GM19035 (cell line): ENCODE results near the gene C3orf80.
"Not testable (repeated sequence)": the region's sequence is repeated elsewhere in the genome, so short reads cannot be mapped to it uniquely, and the experiment has no call there.

Experiments
- ATAC-seq: cut with Tn5 transposase; IDR thresholded peaks from one replicate; pipeline ENCODE4 v1.9.1; 2021; ENCODE audit not compliant: unreplicated experiment

The C3orf80 gene

DNA sequence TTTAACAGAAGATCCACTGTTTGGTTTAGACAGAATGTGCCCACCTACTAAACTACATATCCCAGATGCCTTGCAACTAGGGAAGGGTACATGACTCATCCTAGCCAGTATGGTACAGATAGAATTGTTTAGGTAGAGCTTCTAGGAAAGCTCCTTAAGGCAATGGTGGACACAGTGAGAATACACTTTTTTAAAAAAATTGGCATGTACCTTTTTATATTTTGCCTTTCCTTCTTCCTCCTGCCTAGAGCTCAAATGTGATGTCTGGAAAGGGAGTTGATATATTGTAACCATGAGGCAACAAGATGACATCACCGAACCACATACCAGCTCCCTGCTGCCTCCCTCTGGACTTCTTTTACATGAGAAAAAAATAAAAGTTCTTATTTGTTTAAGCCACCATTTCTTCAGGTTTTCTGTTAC is 14.4 kb upstream of the C3orf80 start:
- ATAC-seq, result no peak

DNA sequence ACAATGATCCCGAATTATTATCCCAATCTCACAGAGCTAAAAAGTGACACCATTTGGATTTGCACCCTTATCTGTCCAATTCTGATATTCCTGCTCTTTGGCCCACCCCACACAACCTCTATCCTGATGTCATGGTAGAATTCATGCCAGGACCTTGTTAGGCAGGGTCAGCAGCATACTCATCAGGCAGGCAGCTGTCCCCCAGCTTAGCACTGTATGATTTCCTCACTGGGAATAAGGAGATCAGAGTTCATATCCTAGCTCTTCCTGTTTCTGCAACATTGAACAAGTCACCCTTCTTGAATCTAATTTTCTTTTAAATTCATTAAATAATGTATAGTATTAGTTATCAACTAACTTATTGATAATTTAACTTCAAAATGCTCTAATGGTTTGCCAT is 12.0 kb upstream of the C3orf80 start:
- no peak for ATAC-seq

GRCh38 chr3:160217675-160218074 is 7.5 kb upstream of the C3orf80 start:
- no peak for ATAC-seq

DNA sequence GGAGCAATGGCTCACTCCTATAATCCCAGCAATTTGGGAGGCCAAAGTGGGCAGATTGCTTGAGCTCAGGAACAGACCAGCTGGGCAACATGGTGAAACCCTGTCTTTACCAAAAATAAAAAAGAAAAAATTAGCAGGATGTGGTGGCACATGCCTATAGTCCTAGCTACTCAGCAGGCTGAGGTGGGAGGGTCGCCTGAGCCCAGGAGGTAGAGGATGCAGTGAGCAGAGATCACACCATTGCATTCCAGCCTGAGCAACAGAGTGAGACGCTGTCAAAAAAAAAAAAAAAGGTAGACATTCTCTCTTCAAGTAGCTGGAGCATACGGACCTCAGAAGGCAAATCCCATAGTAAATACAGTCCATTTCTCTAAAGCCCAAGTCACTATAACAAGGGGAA is 7.1 kb upstream of the C3orf80 start:
- ATAC-seq, result no peak

DNA sequence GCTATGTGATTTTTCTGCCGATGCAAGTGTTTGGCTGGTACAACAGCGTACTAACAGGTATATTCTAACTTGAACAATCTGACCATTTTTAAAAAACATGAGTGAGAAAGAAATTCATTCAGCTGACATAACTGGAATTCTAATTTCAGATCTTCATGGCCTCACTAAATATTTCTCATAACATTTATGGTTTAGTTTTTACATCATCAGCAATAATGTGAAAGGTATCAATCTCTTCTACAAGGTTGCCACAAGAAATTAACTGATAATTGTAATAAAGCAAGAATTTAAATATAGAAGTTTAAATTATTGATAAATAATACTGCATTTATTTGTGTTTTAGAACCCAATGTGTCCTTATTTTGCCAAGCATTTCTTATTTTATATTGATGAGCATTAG is 5.2 kb upstream of the C3orf80 start:
- ATAC-seq, result no peak

DNA sequence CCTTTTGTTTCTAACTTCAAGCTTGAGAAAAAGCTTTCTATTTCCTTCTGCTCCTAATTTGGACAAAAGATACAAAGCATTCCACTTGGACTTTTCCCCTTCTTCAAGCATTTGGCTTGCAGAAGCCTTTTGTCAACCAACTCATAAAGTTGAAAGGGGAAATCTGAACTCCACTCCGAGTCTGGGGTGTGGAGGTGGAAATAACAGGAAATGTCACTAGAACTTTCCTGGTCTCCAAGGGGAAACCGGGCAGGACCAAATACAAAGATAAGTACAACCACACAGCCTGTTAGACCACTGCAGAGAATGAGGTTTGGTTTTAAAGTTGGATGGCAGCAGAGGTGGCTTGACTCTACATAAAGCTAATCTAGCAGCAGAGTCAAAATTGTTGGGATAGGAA is 4.2 kb upstream of the C3orf80 start:
- no peak for ATAC-seq

DNA sequence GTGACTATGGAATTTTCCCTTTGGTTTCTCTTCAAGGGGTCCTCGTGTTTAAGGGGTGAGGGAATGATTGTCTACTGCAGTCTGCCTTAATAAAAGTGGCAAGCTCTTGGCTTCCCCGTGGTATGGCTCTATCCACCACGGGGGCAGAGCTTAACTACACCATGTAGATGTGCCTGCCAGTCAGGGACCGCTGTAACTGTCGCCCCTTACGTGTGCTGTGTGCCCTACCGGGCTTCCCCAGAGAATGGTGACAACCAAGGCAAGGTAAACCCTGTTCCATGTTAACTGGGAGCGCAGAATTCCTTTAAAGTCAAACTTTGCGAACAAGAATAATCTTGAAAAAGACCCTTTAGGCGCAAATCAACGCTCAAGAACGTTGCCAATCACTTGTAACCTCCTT is 966 bp upstream of the C3orf80 start:
- ATAC-seq, result no peak

DNA sequence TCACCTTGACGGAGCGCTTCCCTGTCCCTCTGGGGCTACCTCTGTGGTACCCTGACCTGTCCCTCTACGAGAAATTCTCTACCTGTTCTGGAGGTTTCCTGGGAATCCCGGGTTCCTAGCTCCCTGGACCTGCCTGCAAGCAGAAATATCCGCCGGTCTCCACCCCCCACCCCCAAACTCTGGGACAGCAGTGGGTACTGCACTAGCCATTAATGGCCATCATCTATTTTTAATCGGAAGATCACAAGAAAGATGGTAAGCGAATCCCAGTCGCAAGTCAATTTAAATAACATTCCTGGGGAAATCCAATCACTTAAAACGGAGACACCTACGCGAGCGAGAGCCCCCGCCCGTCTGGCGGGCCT is 429 bp upstream of the C3orf80 start:
- no peak for ATAC-seq

- peak; percentile 32 for ATAC-seq
These were observed 1.0 kb downstream of the C3orf80 start for GRCh38 chr3:160226026-160226907.

GRCh38 chr3:160227419-160227818 is 2.2 kb downstream of the C3orf80 start:
- ATAC-seq, result no peak

DNA sequence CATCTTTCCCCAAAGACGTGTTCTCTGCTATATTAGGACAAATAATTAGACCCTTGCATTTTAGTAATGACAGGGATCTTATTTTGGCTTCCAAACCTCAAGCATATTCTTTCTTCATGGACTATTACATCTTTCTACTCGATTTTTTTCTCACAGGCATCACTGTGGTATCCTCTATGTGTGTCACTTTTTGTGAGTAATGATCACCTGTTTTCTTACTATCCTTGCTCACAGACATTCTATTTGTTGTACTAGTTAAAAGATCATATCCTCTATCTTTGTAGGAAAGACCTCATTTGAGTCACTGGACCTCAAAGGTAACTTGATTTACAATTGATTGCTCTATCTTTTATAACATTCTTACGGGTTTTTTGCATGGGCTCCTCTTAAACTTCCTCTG is 6.8 kb downstream of the C3orf80 start:
- no peak for ATAC-seq

DNA sequence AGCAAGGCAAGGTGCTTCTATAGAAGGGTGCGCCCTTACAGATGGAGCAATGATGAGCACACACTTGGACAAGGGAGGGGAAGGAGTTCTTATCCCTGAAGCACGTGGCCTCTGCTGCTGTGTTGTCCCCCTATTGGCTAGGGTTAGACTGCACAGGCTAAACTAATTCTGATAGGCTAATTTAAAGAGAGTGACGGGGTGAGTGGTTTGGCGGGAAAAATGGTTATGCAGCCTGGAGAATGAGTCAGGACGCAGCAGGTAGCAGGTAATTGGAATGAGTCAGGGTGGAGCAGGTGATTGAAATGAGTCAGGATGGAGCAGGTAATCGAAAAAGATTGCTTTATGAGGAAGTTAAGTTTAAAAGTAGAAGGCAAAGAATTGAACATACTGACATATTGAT is 15.5 kb downstream of the C3orf80 start:
- ATAC-seq, result not testable (repeated sequence)

GRCh38 chr3:160245261-160245800 is 20.1 kb downstream of the C3orf80 start:
- ATAC-seq, result no peak

- no peak for ATAC-seq
These were observed 22.5 kb downstream of the C3orf80 start for GRCh38 chr3:160247766-160248165.

GRCh38 chr3:160253298-160253697 is 28.1 kb downstream of the C3orf80 start:
- no peak for ATAC-seq

DNA sequence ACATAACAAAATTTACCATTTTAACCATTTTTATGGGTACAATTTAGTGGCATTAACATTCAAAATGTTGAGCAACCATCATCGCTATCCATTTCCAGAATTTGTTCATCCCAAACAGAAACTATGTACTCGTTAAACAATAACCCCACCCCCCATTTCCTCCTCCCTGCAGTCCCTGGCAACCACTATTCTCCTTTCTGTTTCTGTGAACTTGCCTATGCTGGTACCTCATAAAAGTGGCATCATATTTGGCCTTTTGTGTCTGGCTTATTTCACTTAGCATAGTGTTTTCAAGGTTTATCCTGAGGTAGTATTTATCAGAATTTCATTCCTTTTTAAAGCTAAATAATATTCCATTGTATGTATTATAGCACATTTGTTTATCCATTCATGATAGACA is 32.4 kb downstream of the C3orf80 start:
- ATAC-seq, result no peak

DNA sequence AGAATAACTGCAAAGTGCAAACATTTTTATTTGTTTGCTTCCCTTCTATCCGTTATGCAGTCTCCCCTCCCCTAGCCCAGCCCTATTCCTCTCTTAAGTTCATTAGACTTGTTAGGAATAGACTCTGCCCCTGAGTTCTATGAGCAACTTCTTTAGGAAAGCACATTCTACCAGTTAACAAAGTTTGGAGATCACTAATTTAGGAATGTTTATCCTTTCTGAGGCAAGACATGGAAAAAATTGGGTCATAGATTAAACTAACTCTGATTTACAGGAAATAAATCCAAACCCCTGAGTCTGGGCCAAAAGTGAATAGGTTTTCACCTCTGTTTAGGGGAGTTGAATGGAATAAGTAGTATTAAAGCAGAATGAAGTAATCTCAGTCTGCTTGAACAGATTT is 34.4 kb downstream of the C3orf80 start:
- no peak for ATAC-seq

GRCh38 chr3:160260587-160261270 is 35.5 kb downstream of the C3orf80 start:
- no peak for ATAC-seq

- no peak for ATAC-seq
These were observed 39.9 kb downstream of the C3orf80 start for GRCh38 chr3:160265088-160265487.
